Activated T-cell treated with anti-CD3 and anti-CD28 coated beads for 1 hour (primary cell): ENCODE data around the gene AMIGO3.
"Not testable (repeated sequence)": the region's sequence is repeated elsewhere in the genome, so short reads cannot be mapped to it uniquely, and the experiment has no call there.

Experiments used
- DNase-seq: peaks from one replicate; pipeline ENCODE4 v3.0.0-alpha.2; 2020; ENCODE audit warnings: low read depth

Gene AMIGO3

GRCh38 chr3:49709852-49710251 is 9.6 kb downstream of the AMIGO3 start:
- DNase-seq, result no peak

- no peak for DNase-seq
These were observed 12.4 kb downstream of the AMIGO3 start for GRCh38 chr3:49707113-49707480.

- DNase-seq, result no peak
These were observed 12.9 kb downstream of the AMIGO3 start for GRCh38 chr3:49706456-49707112.

GRCh38 chr3:49705390-49705960 is 14.0 kb downstream of the AMIGO3 start:
- no peak for DNase-seq

- DNase-seq, result no peak
These were observed 14.9 kb downstream of the AMIGO3 start for GRCh38 chr3:49704629-49705028.

- no peak for DNase-seq
These were observed 15.5 kb downstream of the AMIGO3 start for GRCh38 chr3:49703956-49704355.

- DNase-seq, result peak; percentile 49
These were observed 16.0 kb downstream of the AMIGO3 start for GRCh38 chr3:49703443-49703927.

- DNase-seq, result no peak
These were observed 16.8 kb downstream of the AMIGO3 start for GRCh38 chr3:49702672-49703071.

GRCh38 chr3:49701388-49702077 is 18.0 kb downstream of the AMIGO3 start:
- no peak for DNase-seq

- no peak for DNase-seq
These were observed 18.9 kb downstream of the AMIGO3 start for GRCh38 chr3:49700453-49701128.

- no peak for DNase-seq
These were observed 19.5 kb downstream of the AMIGO3 start for GRCh38 chr3:49700014-49700413.

GRCh38 chr3:49699281-49699979 is 20.1 kb downstream of the AMIGO3 start:
- no peak for DNase-seq

GRCh38 chr3:49695350-49696015 is 24.0 kb downstream of the AMIGO3 start:
- not testable (repeated sequence) for DNase-seq

GRCh38 chr3:49694409-49695070 is 24.9 kb downstream of the AMIGO3 start:
- DNase-seq, result not testable (repeated sequence)

GRCh38 chr3:49691481-49691880 is 28.0 kb downstream of the AMIGO3 start:
- DNase-seq, result not testable (repeated sequence)

GRCh38 chr3:49690856-49691255 is 28.6 kb downstream of the AMIGO3 start:
- not testable (repeated sequence) for DNase-seq

- not testable (repeated sequence) for DNase-seq
These were observed 29.4 kb downstream of the AMIGO3 start for GRCh38 chr3:49689908-49690624.

GRCh38 chr3:49689046-49689907 is 30.2 kb downstream of the AMIGO3 start, which contains the start of the genes MST1 and RNF123:
Gene MST1, minus strand, starts transcription at chr3:49689474. Its CDS starts 783 bp downstream, at chr3:49688691.
Gene RNF123, plus strand, starts transcription at chr3:49689557. Its CDS starts 1,609 bp downstream, at chr3:49691166.
- peak; percentile 90 for DNase-seq
